ENCODE data around the gene TRABD2B.
"Not testable (repeated sequence)": the region's sequence is repeated elsewhere in the genome, so short reads cannot be mapped to it uniquely, and the experiment has no call there.

TRABD2B gene

GRCh38 chr1:47963568-47964358 lies 33.4 kb downstream of the TRABD2B start:
- TF ChIP-seq, protein P1, sequence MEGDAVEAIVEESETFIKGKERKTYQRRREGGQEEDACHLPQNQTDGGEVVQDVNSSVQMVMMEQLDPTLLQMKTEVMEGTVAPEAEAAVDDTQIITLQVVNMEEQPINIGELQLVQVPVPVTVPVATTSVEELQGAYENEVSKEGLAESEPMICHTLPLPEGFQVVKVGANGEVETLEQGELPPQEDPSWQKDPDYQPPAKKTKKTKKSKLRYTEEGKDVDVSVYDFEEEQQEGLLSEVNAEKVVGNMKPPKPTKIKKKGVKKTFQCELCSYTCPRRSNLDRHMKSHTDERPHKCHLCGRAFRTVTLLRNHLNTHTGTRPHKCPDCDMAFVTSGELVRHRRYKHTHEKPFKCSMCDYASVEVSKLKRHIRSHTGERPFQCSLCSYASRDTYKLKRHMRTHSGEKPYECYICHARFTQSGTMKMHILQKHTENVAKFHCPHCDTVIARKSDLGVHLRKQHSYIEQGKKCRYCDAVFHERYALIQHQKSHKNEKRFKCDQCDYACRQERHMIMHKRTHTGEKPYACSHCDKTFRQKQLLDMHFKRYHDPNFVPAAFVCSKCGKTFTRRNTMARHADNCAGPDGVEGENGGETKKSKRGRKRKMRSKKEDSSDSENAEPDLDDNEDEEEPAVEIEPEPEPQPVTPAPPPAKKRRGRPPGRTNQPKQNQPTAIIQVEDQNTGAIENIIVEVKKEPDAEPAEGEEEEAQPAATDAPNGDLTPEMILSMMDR (IDR thresholded peaks at IDR 0.05; ENCODE audit: insufficient read depth, low read length, poor library complexity, severe bottlenecking) = no peak
- H3K4me3 ChIP-seq (replicated peaks; ENCODE audit: low read depth, low read length) = no peak overlapping the region
- no peaks in the 10 kb centered on the region for H3K36me3 ChIP-seq (ENCODE audit: control insufficient read depth, insufficient read depth, low read length)
- DNase-seq (ENCODE audit: extremely low read depth, insufficient read length) = no peak
- H3K27me3 ChIP-seq (replicated peaks; ENCODE audit: control insufficient read depth, insufficient read depth, low read length) = no peaks in the 10 kb centered on the region; the same call in 1 of the 2 replicates

GRCh38 chr1:47962750-47963492 lies 34.3 kb downstream of the TRABD2B start:
- TF ChIP-seq, protein P1 (IDR thresholded peaks at IDR 0.05; ENCODE audit: insufficient read depth, low read length, poor library complexity, severe bottlenecking) = no peak
- H3K36me3 ChIP-seq (ENCODE audit: control insufficient read depth, insufficient read depth, low read length) = no peaks in the 10 kb centered on the region
- no peak overlapping the region for H3K4me3 ChIP-seq (replicated peaks; ENCODE audit: low read depth, low read length)
- no peaks in the 10 kb centered on the region; the same call in 1 of the 2 replicates for H3K27me3 ChIP-seq (replicated peaks; ENCODE audit: control insufficient read depth, insufficient read depth, low read length)
- DNase-seq (ENCODE audit: extremely low read depth, insufficient read length) = no peak

GRCh38 chr1:47961835-47962234 lies 35.4 kb downstream of the TRABD2B start:
- not testable (repeated sequence) for H3K27me3 ChIP-seq (replicated peaks; ENCODE audit: control insufficient read depth, insufficient read depth, low read length); H3K36me3 ChIP-seq (ENCODE audit: control insufficient read depth, insufficient read depth, low read length); H3K4me3 ChIP-seq (replicated peaks; ENCODE audit: low read depth, low read length); DNase-seq (ENCODE audit: extremely low read depth, insufficient read length)

DNA sequence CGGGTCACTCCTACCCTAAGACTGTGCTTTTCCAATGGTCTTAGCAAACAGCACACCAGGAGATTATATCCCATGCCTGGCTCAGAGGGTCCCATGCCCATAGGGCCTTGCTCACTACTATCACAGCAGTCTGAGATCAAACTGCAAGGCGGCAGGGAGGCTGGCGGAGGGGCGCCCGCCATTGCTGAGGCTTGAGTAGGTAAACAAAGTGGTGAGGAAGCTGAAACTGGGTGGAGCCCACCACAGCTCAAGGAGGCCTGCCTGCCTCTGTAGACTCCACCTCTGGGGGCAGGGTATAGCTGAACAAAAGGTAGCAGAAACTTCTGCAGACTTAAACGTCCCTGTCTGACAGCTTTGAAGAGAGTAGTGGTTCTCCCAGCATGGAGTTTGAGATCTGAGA lies 40.7 kb downstream of the TRABD2B start:
- not testable (repeated sequence) for H3K36me3 ChIP-seq (ENCODE audit: control insufficient read depth, insufficient read depth, low read length); H3K27me3 ChIP-seq (replicated peaks; ENCODE audit: control insufficient read depth, insufficient read depth, low read length); H3K4me3 ChIP-seq (replicated peaks; ENCODE audit: low read depth, low read length); DNase-seq (ENCODE audit: extremely low read depth, insufficient read length)

DNA sequence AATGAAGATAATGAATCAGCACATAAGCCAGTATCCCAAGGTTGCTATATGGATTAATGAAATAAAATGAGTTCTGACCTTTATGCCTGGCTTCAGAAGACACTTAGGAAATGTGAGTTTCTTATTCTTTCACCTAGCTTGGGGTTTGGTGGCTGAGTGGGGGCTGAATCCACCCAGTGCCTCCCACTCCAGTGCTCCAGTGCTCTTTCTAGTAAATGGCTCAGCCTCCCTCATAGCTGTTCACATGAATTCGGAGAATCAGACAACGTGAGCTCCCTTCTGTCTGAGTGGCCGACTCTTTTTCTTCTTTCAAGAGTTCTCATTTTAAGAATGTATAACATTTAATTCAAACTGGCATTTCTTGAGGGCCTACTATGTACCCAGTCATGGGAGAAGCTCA lies 43.5 kb downstream of the TRABD2B start:
- H3K36me3 ChIP-seq (ENCODE audit: control insufficient read depth, insufficient read depth, low read length) = no peaks in the 10 kb centered on the region
- DNase-seq (ENCODE audit: extremely low read depth, insufficient read length) = no peak
- TF ChIP-seq, protein P1 (IDR thresholded peaks at IDR 0.05; ENCODE audit: insufficient read depth, low read length, poor library complexity, severe bottlenecking) = no peak
- no peaks in the 10 kb centered on the region; the same call in 1 of the 2 replicates for H3K27me3 ChIP-seq (replicated peaks; ENCODE audit: control insufficient read depth, insufficient read depth, low read length)
- no peak overlapping the region for H3K4me3 ChIP-seq (replicated peaks; ENCODE audit: low read depth, low read length)

DNA sequence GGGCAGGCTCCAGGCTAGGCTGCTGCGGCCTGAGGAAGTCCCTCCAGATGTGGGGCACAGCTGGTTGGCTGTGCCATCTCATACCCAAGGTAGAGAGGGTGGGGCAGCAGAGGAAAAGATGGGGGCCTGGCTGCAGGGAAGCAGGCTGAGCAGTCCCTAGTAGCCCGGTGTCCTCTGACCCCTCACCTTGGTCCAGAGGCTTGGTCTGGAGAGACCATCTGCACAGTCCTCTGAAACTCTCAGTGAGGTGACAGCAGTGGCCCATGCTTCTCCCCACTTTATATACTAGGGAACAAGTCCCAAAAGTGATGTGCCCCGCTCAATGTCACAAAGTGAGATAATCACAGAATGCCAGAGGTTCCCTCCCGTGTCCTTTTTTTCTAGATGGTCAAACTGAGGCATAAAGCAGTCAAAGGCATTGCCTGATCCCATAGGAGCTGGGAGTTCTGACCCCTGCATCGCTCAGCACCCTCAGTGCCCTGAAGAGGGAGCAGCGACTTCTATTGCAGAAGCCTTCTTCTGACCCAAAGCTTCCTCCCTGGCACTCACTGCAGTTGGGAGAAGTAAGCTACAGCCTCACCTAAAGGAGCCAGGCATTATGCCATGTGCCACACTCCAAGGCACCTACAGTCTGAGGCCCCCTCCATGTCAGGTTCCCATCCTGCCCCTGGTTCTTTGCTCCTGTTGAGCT lies 45.5 kb downstream of the TRABD2B start:
- DNase-seq (ENCODE audit: extremely low read depth, insufficient read length) = no peak
- TF ChIP-seq, protein P1 (IDR thresholded peaks at IDR 0.05; ENCODE audit: insufficient read depth, low read length, poor library complexity, severe bottlenecking) = no peak
- Histone ChIP-seq H3K36me3 (ENCODE audit: control insufficient read depth, insufficient read depth, low read length) (no peaks in the 10 kb centered on the region), H3K27me3 (replicated peaks; ENCODE audit: control insufficient read depth, insufficient read depth, low read length) (no peaks in the 10 kb centered on the region; the same call in 1 of the 2 replicates), H3K4me3 (replicated peaks; ENCODE audit: low read depth, low read length) (no peak overlapping the region)
